G401 (cell line): Measurements from ENCODE around the gene SFT2D3. TPM values are rescaled to one million over a fixed set of nuclear protein-coding genes. Genes with fewer than 3 reads are reported as not detected.
"Not testable (repeated sequence)": the region's sequence is repeated elsewhere in the genome, so short reads cannot be mapped to it uniquely, and the experiment has no call there.

Source experiments
- DNase-seq: peaks from one replicate; pipeline ENCODE4 v3.0.0-alpha.2; 2015; ENCODE audit warnings: low spot score
- in situ Hi-C: cut with HindIII; loops from 2 replicates; pipeline ENCODE4 v1.10.0; 2016; ENCODE audit warnings: low sequenced_read_pairs, mixed read lengths
- total RNA-seq: library from RNA; depleted of rRNA; stranded (reverse); fragments of >200 nt; shearing (Covaris generic); gene quantifications from 2 replicates; pipeline ENCODE4 v1.2.3, GENCODE V29; 2014; rRNA removed

Gene SFT2D3
- total RNA-seq, 1 experiment from 2014 or later: 11.7 TPM

- no peak for DNase-seq
- in situ Hi-C loops: no loop called here
Measured at GRCh38 chr2:127733816-127734537, 32.7 kb downstream of the SFT2D3 start.

GRCh38 chr2:127735044-127735443, 33.7 kb downstream of the SFT2D3 start:
- DNase-seq: no peak
- in situ Hi-C loops: no loop called here

GRCh38 chr2:127735537-127736399, 34.5 kb downstream of the SFT2D3 start:
- in situ Hi-C loops: no loop called here
- DNase-seq: no peak

- in situ Hi-C loops: no loop called here
- DNase-seq: no peak
Measured at GRCh38 chr2:127737892-127738291, 36.6 kb downstream of the SFT2D3 start.

- in situ Hi-C loops: no loop called here
- DNase-seq: no peak
Measured at GRCh38 chr2:127739800-127740199, 38.5 kb downstream of the SFT2D3 start.

DNA sequence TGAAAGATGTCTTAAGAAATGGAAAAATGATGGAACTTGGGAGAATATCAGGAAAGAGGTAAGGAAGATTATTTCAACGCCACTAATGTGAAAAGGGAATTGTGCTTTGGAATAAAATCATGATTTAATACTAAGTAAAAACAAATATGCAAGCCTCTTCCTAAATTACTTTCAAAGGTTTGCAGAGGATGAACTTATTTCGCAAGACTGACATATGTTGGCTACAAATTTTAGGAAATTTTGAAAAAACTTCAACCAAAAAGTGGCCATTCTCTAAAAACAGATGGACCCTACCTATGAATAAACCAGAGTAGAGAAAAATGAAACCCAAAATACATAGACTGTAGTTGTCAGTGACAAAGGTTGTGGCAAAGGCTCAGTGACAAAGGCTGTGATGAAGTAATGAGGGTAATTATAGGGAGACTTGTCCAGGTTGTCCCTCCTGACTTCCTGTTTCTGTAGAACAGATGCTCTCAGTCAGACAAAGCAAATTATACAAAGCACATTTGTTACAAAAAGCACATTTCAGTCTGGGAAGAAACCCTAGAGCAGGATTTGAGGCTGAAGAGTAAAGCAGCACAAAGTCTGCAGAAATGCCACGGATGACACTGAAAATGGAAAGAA, 39.5 kb downstream of the SFT2D3 start:
- no peak for DNase-seq
- in situ Hi-C loops: no loop called here

GRCh38 chr2:127743477-127744026, 42.3 kb downstream of the SFT2D3 start:
- no peak for DNase-seq

DNA sequence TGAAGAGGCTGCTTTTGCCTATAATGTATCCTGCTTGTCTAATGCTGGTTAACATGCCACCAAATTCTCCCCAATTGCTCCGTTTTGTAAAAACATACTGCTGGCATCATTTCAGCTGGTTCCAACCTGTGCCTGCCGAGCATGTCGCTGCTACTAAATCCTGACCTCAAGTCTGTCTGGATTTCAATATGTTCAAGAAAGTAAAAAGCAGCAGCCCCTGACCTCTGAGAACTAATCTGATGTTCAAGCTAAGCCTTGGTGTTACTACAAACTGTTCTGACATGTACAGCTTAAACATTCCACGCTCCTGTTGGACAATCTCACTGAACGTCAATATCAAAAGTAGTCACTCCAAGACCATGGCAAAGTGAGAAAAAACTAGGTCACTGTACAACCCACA, 46.3 kb downstream of the SFT2D3 start:
- peak; percentile 33 for DNase-seq
- in situ Hi-C loops: no loop called here

More at GRCh38 chr2:127743477-127744026, 42.3 kb downstream of the SFT2D3 start:
- in situ Hi-C loops: no loop called here

DNA sequence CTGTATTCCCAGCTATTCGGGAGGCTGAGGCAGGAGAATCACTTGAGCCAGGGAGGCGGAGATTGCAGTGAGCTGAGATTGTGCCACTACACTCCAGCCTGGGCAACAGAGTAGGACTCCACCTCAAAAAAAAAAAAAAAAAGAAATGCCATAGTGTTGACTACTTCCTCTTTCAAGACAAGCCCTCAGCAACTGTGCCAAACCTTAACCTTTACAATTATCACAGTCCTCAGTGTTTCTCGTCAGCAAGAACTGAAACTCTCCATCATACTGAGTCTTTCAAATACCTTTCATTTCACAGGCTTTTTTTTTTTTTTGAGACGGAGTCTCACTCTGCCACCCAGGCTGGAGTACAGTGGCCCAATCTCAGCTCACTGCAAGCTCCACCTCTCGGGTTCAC, 48.2 kb downstream of the SFT2D3 start:
- DNase-seq, in situ Hi-C loops: not testable (repeated sequence)

DNA sequence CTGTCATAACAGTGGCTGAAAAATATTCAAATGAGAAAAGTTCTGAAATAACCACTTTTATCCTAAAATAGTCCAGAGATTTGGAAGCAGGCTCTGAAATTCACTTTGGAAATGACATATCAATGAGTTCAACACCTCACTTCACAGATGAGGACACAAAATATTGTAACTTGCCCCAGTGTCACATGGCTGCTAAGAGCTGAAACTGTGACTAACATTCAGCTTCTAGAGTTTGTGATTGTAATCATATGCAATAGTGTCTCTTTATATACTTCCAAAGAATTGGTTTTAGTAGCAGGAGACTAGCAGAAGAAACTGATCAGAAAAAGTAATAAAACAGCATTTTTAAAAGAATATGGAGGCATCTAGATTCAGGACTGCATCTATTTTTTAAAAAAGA, 52.1 kb downstream of the SFT2D3 start:
- in situ Hi-C loops: no loop called here

DNA sequence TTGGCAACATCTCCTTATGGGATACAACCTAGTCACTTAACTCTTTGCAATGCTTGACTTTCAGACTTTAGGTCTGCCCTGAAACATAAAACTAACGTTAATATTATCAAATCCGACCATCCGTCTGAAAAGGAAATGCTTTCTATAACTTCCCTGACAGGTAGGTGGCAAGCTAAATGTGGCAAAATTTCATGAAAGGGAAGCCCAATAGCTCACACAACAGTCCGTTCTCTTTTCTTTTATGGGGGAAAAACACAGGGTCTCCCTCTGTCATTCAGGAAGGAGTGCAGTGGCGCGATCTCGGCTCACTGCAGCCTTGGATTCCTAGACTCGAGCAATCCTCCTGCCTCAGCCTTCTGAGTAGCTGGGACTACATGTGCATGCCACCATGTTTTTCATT, 52.9 kb downstream of the SFT2D3 start:
- in situ Hi-C loops: no loop called here
- no peak for DNase-seq

More for the DNA sequence above, 52.1 kb downstream of the SFT2D3 start:
- DNase-seq: no peak

Other genes with a start within 250 kb of the SFT2D3 start
- gene IWS1, start 175.0 kb upstream of the SFT2D3 start, total RNA-seq: 51.9 and 59.2 TPM in 2 replicates
- 0.12 TPM in 1 of 2 replicates, not detected in the other for gene MYO7B, start 165.8 kb upstream of the SFT2D3 start, total RNA-seq
- gene GPR17, start 55.3 kb upstream of the SFT2D3 start, total RNA-seq: not detected in 2 replicates
- 1.8 and 5.8 TPM in 2 replicates for gene LIMS2, start 26.0 kb upstream of the SFT2D3 start, total RNA-seq
- 33.4 and 47.6 TPM in 2 replicates for gene WDR33, start 109.7 kb downstream of the SFT2D3 start, total RNA-seq
- 54.8 and 57.8 TPM in 2 replicates for gene POLR2D, start 156.7 kb downstream of the SFT2D3 start, total RNA-seq
- gene AMMECR1L, start 184.5 kb downstream of the SFT2D3 start, total RNA-seq: 8.5 and 15.5 TPM in 2 replicates